ENCODE data around the gene CCDC85C.

GRCh38 chr14:99537399-99537798 is 66.6 kb downstream of the CCDC85C start:
- TF ChIP-seq CTCF (IDR thresholded peaks at IDR 0.05) (no peak), SMC3 (IDR thresholded peaks at IDR 0.05; ENCODE audit: low read depth, low read length) (no peak), POLR2AphosphoS5 (IDR thresholded peaks at IDR 0.05; ENCODE audit: low read depth, low read length) (no peak), MXI1 (IDR thresholded peaks at IDR 0.05; ENCODE audit: low read depth, low read length) (no peak), EP300 (IDR thresholded peaks at IDR 0.05; ENCODE audit: borderline replicate concordance in 1 of 2, low read depth in 1 of 2, low read length in 1 of 2) (peak in 1 of 2 experiments; percentile 37; a peak in 1 of 4 replicates), YY1 (IDR thresholded peaks at IDR 0.05; ENCODE audit: low read depth) (no peak), FOXM1 (IDR thresholded peaks at IDR 0.05; ENCODE audit: low read depth) (no peak), RAD21 (IDR thresholded peaks at IDR 0.05; ENCODE audit: low read length) (no peak), GABPA (IDR thresholded peaks at IDR 0.05; ENCODE audit: low read depth) (no peak), SIN3A (IDR thresholded peaks at IDR 0.05; ENCODE audit: borderline replicate concordance, low read depth, low read length) (no peak), TEAD4 (IDR thresholded peaks at IDR 0.05; ENCODE audit: borderline replicate concordance, insufficient read depth) (peak; percentile 84), REST (IDR thresholded peaks at IDR 0.05; ENCODE audit: low read depth, low read length) (0 out of 2 replicates have a peak, but pooled peaks have one; percentile 27)
